Mucosa of descending colon (tissue), 3 donors: ENCODE data around the gene BMPER. TPM values are rescaled to one million over a fixed set of nuclear protein-coding genes. Genes with fewer than 3 reads are reported as not detected.

Experiments used
- ATAC-seq: fragments of 200-7000 bp; cut with Tn5 transposase; one replicate; pipeline ENCODE4 v1.9.1; 2020; ENCODE audit warnings: mild to moderate bottlenecking, moderate library complexity
- DNase-seq, 3 donors: peaks; one replicate each; pipeline ENCODE4 v3.0.0-alpha.2; 2020
- H3K36me3 ChIP-seq: fragments of 200-600 bp; one replicate; pipeline ENCODE4 v1.8.0; 2021; ENCODE audit warnings: low read depth, mild to moderate bottlenecking
- H3K4me1 ChIP-seq: fragments of 200-600 bp; one replicate; pipeline ENCODE4 v1.8.0; 2021; ENCODE audit warnings: low read depth, mild to moderate bottlenecking
- H3K4me3 ChIP-seq: fragments of 200-600 bp; one replicate; pipeline ENCODE4 v1.8.0; 2021; ENCODE audit warnings: mild to moderate bottlenecking
- H3K9me3 ChIP-seq: fragments of 200-600 bp; one replicate; pipeline ENCODE4 v1.8.0; 2021; ENCODE audit warnings: mild to moderate bottlenecking
- CTCF ChIP-seq: fragments of 200-600 bp; IDR thresholded peaks from one replicate; pipeline ENCODE4 v1.8.0; 2022; ENCODE audit warnings: antibody characterized with exemption, mild to moderate bottlenecking
- intact Hi-C, 2 donors: fragments of 100-400 bp; cut with DNase I in 1 of 2; cut with micrococcal nuclease in 1 of 2; formaldehyde crosslinking; loops; one replicate each; pipeline versions ENCODE4 v1.11.0 to v1.11.1; 2022; cut with DNase I, micrococcal nuclease
- total RNA-seq, 3 donors: library from RNA; stranded (reverse); fragmentation: NEBNext Ultra II Directional in 2 of 3; extraction: Animal tissue kit (Norgen Biotek cat#: 25700) in 2 of 3; gene quantifications; one replicate each; pipeline versions ENCODE4 v1.2.1 to v1.2.4, GENCODE V29; 2021 to 2023
- donor health status: DM: no; HTN: no; CAD: no; lungs with moderate emphysema.
- donor health status: DM: no; HTN: no; CAD: no.
- donor health status: DM: no; HTN: yes; CAD: no.

BMPER gene
- total RNA-seq, 3 donors from 2014 or later, result 1.3 to 2.0 (median 1.4) TPM

- H3K36me3 ChIP-seq, result no peaks in the 10 kb centered on the region
- no peak for DNase-seq
- no peak overlapping the region for H3K4me3 ChIP-seq
- no peaks in the 10 kb centered on the region for H3K4me1 ChIP-seq
- no peaks in the 10 kb centered on the region for H3K9me3 ChIP-seq
- no peak for ATAC-seq
- intact Hi-C loops, result no loop called here
- no peak for TF ChIP-seq CTCF
These were observed 76.5 kb downstream of the BMPER start for GRCh38 chr7:33981671-33982424.

GRCh38 chr7:33982425-33982786 is 77.1 kb downstream of the BMPER start:
- no peak for ATAC-seq
- DNase-seq, result peak in 1 of 3 donors; percentile 24
- intact Hi-C loops, result no loop called here
- no peaks in the 10 kb centered on the region for H3K36me3 ChIP-seq
- H3K4me1 ChIP-seq, result no peaks in the 10 kb centered on the region
- no peak overlapping the region for H3K4me3 ChIP-seq
- TF ChIP-seq CTCF, result no peak
- H3K9me3 ChIP-seq, result no peaks in the 10 kb centered on the region

GRCh38 chr7:33986451-33986850 is 81.1 kb downstream of the BMPER start:
- H3K4me3 ChIP-seq, result no peak overlapping the region

GRCh38 chr7:33986951-33987947 is 81.9 kb downstream of the BMPER start:
- H3K4me3 ChIP-seq, result no peak overlapping the region
- TF ChIP-seq CTCF, result no peak
- DNase-seq (peak in 1 of 3 donors; percentile 8), ATAC-seq (peak; percentile 64)
- no peaks in the 10 kb centered on the region for H3K4me1 ChIP-seq
- H3K9me3 ChIP-seq, result no peaks in the 10 kb centered on the region
- no peaks in the 10 kb centered on the region for H3K36me3 ChIP-seq
- intact Hi-C loops, result no loop called here

More at GRCh38 chr7:33986451-33986850, 81.1 kb downstream of the BMPER start:
- Histone ChIP-seq H3K9me3 (no peaks in the 10 kb centered on the region), H3K36me3 (no peaks in the 10 kb centered on the region), H3K4me1 (no peaks in the 10 kb centered on the region)
- intact Hi-C loops, result no loop called here
- ATAC-seq (no peak), DNase-seq (no peak)
- TF ChIP-seq CTCF, result no peak

GRCh38 chr7:33996899-33997298 is 91.6 kb downstream of the BMPER start:
- no peak for ATAC-seq

More at GRCh38 chr7:33996899-33997298, 91.6 kb downstream of the BMPER start:
- no peaks in the 10 kb centered on the region for H3K36me3 ChIP-seq
- intact Hi-C loops, result no loop called here
- H3K4me1 ChIP-seq, result no peaks in the 10 kb centered on the region
- H3K9me3 ChIP-seq, result no peaks in the 10 kb centered on the region
- no peak for TF ChIP-seq CTCF
- DNase-seq, result no peak
- H3K4me3 ChIP-seq, result no peak overlapping the region
